K562 (cell line): ENCODE measurements around the gene FABP3. TPM values are rescaled to one million over a fixed set of nuclear protein-coding genes. Genes with fewer than 3 reads are reported as not detected.

Experiments
- ATAC-seq: fragments of 200-7000 bp; cut with Tn5 transposase; 3 replicates; pipeline ENCODE4 v1.9.1; 2020; ENCODE audit warnings: moderate library complexity
- BruUV-seq: library from RNA; stranded (reverse); fragments of 400-500 nt; replicated peaks from 2 replicates; lab custom pipeline; 2021; lab: Mats Ljungman, UMichigan
- CTCF ChIA-PET: fragments of 300-600 bp; formaldehyde crosslinking; extraction: SDS; loops from one replicate; lab custom pipeline; 2021; ENCODE audit warnings: low intra/inter-chr PET ratio; lab: Yijun Ruan, JAX
- POLR2A ChIA-PET: fragments of 300-600, 350-650 bp; sonication (Branson Sonifier 250); formaldehyde crosslinking; extraction: SDS; loops from one replicate; lab custom pipeline; 2021; ENCODE audit warnings: antibody characterized with exemption, inconsistent platforms; lab: Yijun Ruan, JAX
- DNase-seq, 4 experiments: peaks; one replicate each; pipeline versions ENCODE4 v3.0.0 to v3.0.0-alpha.2; 2011 to 2018; ENCODE audit warnings: low spot score in 3 of 4, mixed read lengths in 3 of 4; ENCODE audit errors: extremely low read depth in 1 of 4
- FAIRE-seq: peaks from 2 replicates; lab custom pipeline; 2011; peaks lifted over from hg19 to GRCh38; lab: Jason Lieb, UNC
- H2AFZ ChIP-seq: 2 replicates; pipeline ENCODE4 v1.6.0; 2011; ENCODE audit warnings: low read depth, low read length, control low read depth, inconsistent platforms
- H3K27ac ChIP-seq: fragments of 200-600 bp; 3 replicates; pipeline ENCODE4 v1.8.0; 2011; ENCODE audit warnings: low read depth, mild to moderate bottlenecking, control low read depth, inconsistent platforms, low read length, moderate library complexity, mixed read lengths; ENCODE audit errors: extremely low read depth
- H3K27me3 ChIP-seq, 2 experiments: fragments of 300-600 bp in 1 of 2; 2 replicates in 1 of 2; 3 replicates in 1 of 2; pipeline versions ENCODE4 v1.6.0 to v1.8.0; 2011; ENCODE audit warnings: inconsistent platforms in 2 of 2, low read length in 2 of 2, mild to moderate bottlenecking in 1 of 2, mixed read lengths in 1 of 2, moderate library complexity in 1 of 2; ENCODE audit not compliant: control insufficient read depth in 2 of 2, insufficient read depth in 2 of 2
- H3K36me3 ChIP-seq: fragments of 300-600 bp; 3 replicates; pipeline ENCODE4 v1.8.0; 2011; ENCODE audit warnings: mild to moderate bottlenecking, low read length, inconsistent platforms; ENCODE audit not compliant: control insufficient read depth, insufficient read depth
- H3K4me1 ChIP-seq, 2 experiments: fragments of 200-600 bp in 1 of 2; replicated peaks in 1 of 2; 2 replicates in 1 of 2; 3 replicates in 1 of 2; pipeline versions ENCODE4 v1.5.1 to v1.8.0; 2011; ENCODE audit warnings: inconsistent platforms in 2 of 2, low read length in 2 of 2, mild to moderate bottlenecking in 1 of 2, mixed read lengths in 1 of 2, moderate library complexity in 1 of 2; ENCODE audit not compliant: control insufficient read depth in 2 of 2, insufficient read depth in 2 of 2
- H3K4me2 ChIP-seq: 2 replicates; pipeline ENCODE4 v1.6.1; 2011; ENCODE audit warnings: low read length, control low read depth, inconsistent platforms, mixed read lengths; ENCODE audit not compliant: insufficient read depth
- H3K4me3 ChIP-seq: fragments of 200-600 bp; sonication (generic), shearing (Covaris generic); 2 replicates; pipeline ENCODE4 v1.5.1; 2016; ENCODE audit warnings: control low read depth, inconsistent platforms
- H3K79me2 ChIP-seq: fragments of 200-600 bp; 3 replicates; pipeline ENCODE4 v1.8.0; 2011; ENCODE audit warnings: low read length, inconsistent platforms; ENCODE audit not compliant: control insufficient read depth, insufficient read depth
- H3K9ac ChIP-seq, 2 experiments: 2 replicates each; pipeline versions ENCODE4 v1.6.0 to v1.6.1; 2011; ENCODE audit warnings: low read depth in 2 of 2, low read length in 2 of 2, control low read depth in 1 of 2, inconsistent platforms in 1 of 2, mild to moderate bottlenecking in 1 of 2, mixed read lengths in 1 of 2; ENCODE audit not compliant: insufficient read depth in 1 of 2
- H3K9me1 ChIP-seq: one replicate; pipeline ENCODE4 v1.6.0; 2011; ENCODE audit warnings: inconsistent platforms, mild to moderate bottlenecking, low read length, moderate library complexity; ENCODE audit not compliant: control insufficient read depth, insufficient read depth
- H3K9me3 ChIP-seq: replicated peaks from 2 replicates; pipeline ENCODE4 v1.5.1; 2011; ENCODE audit warnings: low read depth, low read length, inconsistent platforms; ENCODE audit not compliant: control insufficient read depth, insufficient read depth
- H4K20me1 ChIP-seq: replicated peaks from 2 replicates; pipeline ENCODE4 v1.6.1; 2011; ENCODE audit warnings: low read length, inconsistent platforms, mixed read lengths; ENCODE audit not compliant: control insufficient read depth, insufficient read depth
- CTCF ChIP-seq, 3 experiments: IDR thresholded peaks in 2 of 3; conservative IDR thresholded peaks in 1 of 3; 2 replicates each; pipeline ENCODE4 v1.5.1; 2011 to 2012; ENCODE audit warnings: low read length in 3 of 3, mild to moderate bottlenecking in 3 of 3, control low read depth in 2 of 3, improper control_type of control experiment in 1 of 3, inconsistent platforms in 1 of 3, low read depth in 1 of 3, mixed read lengths in 1 of 3, moderate library complexity in 1 of 3; ENCODE audit not compliant: insufficient read depth in 2 of 3
- ELK1 ChIP-seq: sonication (generic); formaldehyde crosslinking; IDR thresholded peaks from 2 replicates; pipeline ENCODE4 v1.8.1; 2022; ENCODE audit warnings: missing genetic modification reagents
- MTA2 ChIP-seq: fragments of 450-650 bp; IDR thresholded peaks from 2 replicates; pipeline ENCODE4 v1.6.1; 2016; ENCODE audit warnings: low read depth
- NR1H2 ChIP-seq: sonication (generic); formaldehyde crosslinking; IDR thresholded peaks from 2 replicates; pipeline ENCODE4 v1.4.0; 2020; ENCODE audit warnings: mild to moderate bottlenecking, missing genetic modification reagents
- PCBP1 ChIP-seq: fragments of 200-400 bp; formaldehyde crosslinking; IDR thresholded peaks from 2 replicates; pipeline ENCODE4 v1.6.1; 2018; ENCODE audit warnings: mild to moderate bottlenecking, low read depth, low read length; ENCODE audit not compliant: poor library complexity, severe bottlenecking
- RAD51 ChIP-seq: fragments of 450-650 bp; IDR thresholded peaks from 2 replicates; pipeline ENCODE4 v1.7.1; 2016; ENCODE audit warnings: low read depth, mild to moderate bottlenecking, borderline replicate concordance
- SMAD4 ChIP-seq: fragments of 250-450 bp; sonication (Bioruptor Pico); conservative IDR thresholded peaks from 2 replicates; pipeline ENCODE4 v1.8.0; 2021; ENCODE audit warnings: inconsistent platforms, mild to moderate bottlenecking, moderate library complexity
- SMC3 ChIP-seq: conservative IDR thresholded peaks from 2 replicates; pipeline ENCODE4 v1.6.1; 2011; ENCODE audit warnings: low read depth, low read length, improper control_type of control experiment; ENCODE audit not compliant: insufficient read depth
- SUPT5H ChIP-seq: fragments of 450-650 bp; IDR thresholded peaks from 2 replicates; pipeline ENCODE4 v1.6.1; 2016
- THRA ChIP-seq: fragments of 450-650 bp; IDR thresholded peaks from 2 replicates; pipeline ENCODE4 v1.6.1; 2017; ENCODE audit warnings: mild to moderate bottlenecking, moderate library complexity
- THRB ChIP-seq: fragments of 450-650 bp; formaldehyde crosslinking; conservative IDR thresholded peaks from 2 replicates; pipeline ENCODE4 v1.4.0; 2022; ENCODE audit warnings: mild to moderate bottlenecking, missing genetic modification characterization
- ZNF143 ChIP-seq: sonication (generic); formaldehyde crosslinking; IDR thresholded peaks from 2 replicates; pipeline ENCODE4 v1.9.0; 2022; ENCODE audit warnings: mild to moderate bottlenecking, missing genetic modification reagents
- ZNF589 ChIP-seq: fragments of 200-800 bp; sonication (Bioruptor generic); IDR thresholded peaks from 2 replicates; pipeline ENCODE4 v1.6.1; 2016; ENCODE audit warnings: low read depth, missing genetic modification characterization, missing compliant biosample characterization
- WGBS: fragments of 100-300 bp; shearing (Covaris generic); methylation state at CpG from one replicate; pipeline ENCODE4 v1.1.6; 2016; ENCODE audit warnings: low coverage, mixed read lengths; ENCODE audit not compliant: insufficient coverage; ENCODE audit errors: missing lambda C conversion rate; 5-methylcytosine and 5-hydroxymethylcytosine counted together
- in situ Hi-C: fragments of 300-500 bp; cut with MboI; formaldehyde crosslinking; loops from 4 replicates; pipeline ENCODE4 v1.15.0; 2018; ENCODE audit warnings: inconsistent platforms, mixed read lengths
- intact Hi-C: fragments of 100-400 bp; cut with micrococcal nuclease; formaldehyde crosslinking; loops from 2 replicates; pipeline ENCODE4 v1.14.2; 2022
- polyA plus RNA-seq, 8 experiments: library from polyadenylated mRNA; depleted of rRNA in 4 of 8; stranded (reverse) in 5 of 8; unstranded in 3 of 8; fragments of >200 nt; fragmentation: Nextera tagmentation in 2 of 8; fragmentation: Illumina TruSeq in 1 of 8; extraction: Ambion mirVana in 2 of 8; extraction: Trizol in 1 of 8; gene quantifications; 2 replicates each; pipeline versions ENCODE4 v1.2.1 to v1.2.3, GENCODE V29; 2011 to 2014; ENCODE audit warnings: inconsistent platforms in 1 of 8, missing spikeins in 1 of 8
- total RNA-seq, 7 experiments: library from RNA; depleted of rRNA in 6 of 7; stranded (reverse); fragments of >200 nt in 6 of 7; fragmentation: Illumina TruSeq in 2 of 7; extraction: Trizol in 2 of 7; gene quantifications; 2 replicates each; pipeline versions ENCODE4 v1.2.1 to v1.2.3, GENCODE V29; 2011 to 2021; ENCODE audit warnings: low replicate concordance in 1 of 7

Gene FABP3
- total and polyA plus RNA-seq, 9 of the 15 experiments (the other 6 are each of a cell fraction or from before 2014, with no cell fraction given): 0.22 TPM; not detected in 8

GRCh38 chr1:31396633-31397351, 23.9 kb upstream of the FABP3 start:
- no peaks in the 10 kb centered on the region for H3K9me1 ChIP-seq
- H3K4me1 ChIP-seq: peaks cover 8 to 12% of the 10 kb centered on the region in 2 experiments; a peak in 4 of 5 replicates
- no peak overlapping the region for H2AFZ ChIP-seq
- peaks cover 5 to 8% of the 10 kb centered on the region in 2 experiments; a peak in 3 of 5 replicates for H3K27me3 ChIP-seq
- POLR2A ChIA-PET: interaction anchor here (0.6 to 1.4 kb wide), 4 partner anchors 9 to 54 kb away, joined by 3 to 5 read pairs (median 4); no protein-coding TSS in a partner anchor
- no peak overlapping the region for H3K4me2 ChIP-seq
- in situ Hi-C loops: no loop called here
- no peak overlapping the region for H3K27ac ChIP-seq
- 14% methylated on average over 3 of the region's 3 CpGs for WGBS
- DNase-seq (peak in 2 of 4 experiments; percentile 40 to 41), ATAC-seq (0 out of 3 replicates have a peak, but pooled peaks have one; percentile 25), FAIRE-seq (peak; percentile 74)
- BruUV-seq: no TSS peak
- CTCF ChIA-PET: interaction anchor here (0.8 to 4.2 kb wide), 4 partner anchors 9 to 152 kb away, joined by 3 to 52 read pairs (median 4); no protein-coding TSS in a partner anchor
- intact Hi-C loops: loop anchor here (1.0 to 10.0 kb wide), 3 partner anchors 26 to 212 kb away; no protein-coding TSS in a partner anchor
- H4K20me1 ChIP-seq: 0 out of 2 replicates have a peak, but pooled peaks cover 10% of the 10 kb centered on the region
- H3K4me3 ChIP-seq: no peak overlapping the region
- no peak overlapping the region for H3K9ac ChIP-seq
- H3K79me2 ChIP-seq: no peaks in the 10 kb centered on the region
- H3K36me3 ChIP-seq: no peaks in the 10 kb centered on the region
- H3K9me3 ChIP-seq: no peaks in the 10 kb centered on the region; the same call in 1 of the 2 replicates
- TF ChIP-seq RAD51 (no peak), PCBP1 (no peak), ZNF143 (CRISPR knock-in tag) (no peak), MTA2 (no peak), SMC3 (peak; percentile 65), NR1H2 (no peak), THRB (CRISPR knock-in tag) (no peak), SUPT5H (no peak), ELK1 (no peak), THRA (no peak), CTCF (IDR thresholded peaks at IDR 0.05 in 2 of 3, conservative IDR thresholded peaks at IDR 0.05 in 1 of 3; ENCODE audit: insufficient read depth in 2 of 3, low read depth in 1 of 3, low read length in 3 of 3) (peak; percentile 66 to 75 (median 67)), SMAD4 (CRISPR knock-in tag) (no peak), ZNF589 (CRISPR knock-in tag) (no peak)
